GM21576 (cell line): Measurements from ENCODE around the gene KRTAP10-5.

ENCODE experiments used
- ATAC-seq: cut with Tn5 transposase; IDR thresholded peaks from one replicate; pipeline ENCODE4 v1.9.1; 2021; ENCODE audit warnings: mild to moderate bottlenecking, moderate library complexity; ENCODE audit not compliant: unreplicated experiment

Gene KRTAP10-5

GRCh38 chr21:44530903-44531605 lies 49.4 kb downstream of the KRTAP10-5 start:
- no peak for ATAC-seq

DNA sequence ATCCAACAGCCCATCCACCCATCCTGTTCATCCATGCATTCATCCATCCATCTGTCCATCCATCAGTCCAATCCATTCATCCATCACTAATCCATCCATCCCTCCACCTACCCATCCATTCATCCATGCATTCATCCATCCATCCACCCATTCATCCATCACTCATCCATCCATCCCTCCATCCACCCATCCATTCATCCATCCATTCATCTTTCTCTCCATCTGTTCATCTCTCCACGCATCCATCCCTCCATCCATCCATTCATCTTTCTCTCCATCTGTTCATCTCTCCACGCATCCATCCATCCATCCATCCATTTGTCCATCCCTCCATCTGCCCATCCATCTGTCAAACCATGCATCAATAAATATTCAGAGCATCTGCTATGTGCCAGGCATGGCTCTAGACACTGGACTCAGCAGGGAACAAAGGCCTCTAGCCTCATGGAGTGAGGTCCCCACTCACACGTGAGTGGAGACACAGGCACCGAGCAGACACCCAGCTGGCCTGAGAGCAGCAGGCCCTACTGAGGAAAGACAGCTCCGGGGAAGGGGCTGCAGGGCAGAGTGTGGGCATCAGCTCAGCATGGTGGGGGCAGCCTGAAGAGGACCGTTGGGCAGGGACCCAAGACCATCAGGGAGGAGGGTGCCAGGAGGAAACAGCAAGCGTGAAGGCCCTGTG lies 50.0 kb downstream of the KRTAP10-5 start:
- ATAC-seq, result no peak

DNA sequence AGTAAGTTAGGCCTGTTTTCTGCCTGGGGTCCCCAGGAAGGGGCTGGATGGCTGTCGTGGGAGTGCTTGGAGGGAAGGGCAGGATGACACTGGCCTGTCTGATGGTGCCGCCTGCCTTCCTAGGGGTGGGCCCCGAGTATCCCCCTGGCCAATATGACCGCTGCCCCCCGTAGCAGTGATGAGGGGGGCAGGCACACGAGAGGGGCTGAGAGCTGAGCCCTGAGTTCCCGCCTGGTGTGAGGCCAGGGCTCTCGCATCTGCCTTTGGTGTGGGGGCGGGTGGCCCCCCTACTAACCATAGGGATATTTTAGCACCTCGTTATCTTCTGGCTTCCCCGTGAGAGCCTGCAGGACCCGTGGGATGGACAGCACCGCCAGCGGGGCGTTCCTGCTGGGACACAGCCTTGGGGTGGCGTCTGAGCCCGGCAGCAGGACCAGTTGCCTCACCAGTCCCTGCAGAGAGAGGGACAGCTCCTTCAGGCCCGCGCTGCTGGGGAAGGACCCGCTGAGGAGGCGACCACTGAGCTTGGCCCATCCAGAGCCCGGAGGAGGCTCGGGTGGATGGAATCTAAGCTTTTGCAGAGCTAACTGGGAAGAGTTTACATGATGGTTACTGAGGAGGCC lies 50.8 kb downstream of the KRTAP10-5 start:
- ATAC-seq, result no peak
